Mucosa of gallbladder (tissue), 1 donor: ENCODE data around the gene ERCC2. TPM values are rescaled to one million over a fixed set of nuclear protein-coding genes. Genes with fewer than 3 reads are reported as not detected.
"Not testable (repeated sequence)": the region's sequence is repeated elsewhere in the genome, so short reads cannot be mapped to it uniquely, and the experiment has no call there.

Experiments used
- DNase-seq: peaks from one replicate; pipeline ENCODE4 v3.0.0-alpha.2; 2020; ENCODE audit warnings: low spot score
- total RNA-seq: library from RNA; stranded (reverse); gene quantifications from one replicate; pipeline ENCODE4 v1.2.1, GENCODE V29; 2021
- donor health status: DM: no; HTN: no; CAD: no.

ERCC2 gene
- 23.8 TPM for total RNA-seq

GRCh38 chr19:45370410-45371204 lies at the start of gene ERCC2:
ERCC2 (minus strand) TSS chr19:45370573; CDS start chr19:45370540, 33 bp downstream.
- DNase-seq, result peak; percentile 100

- DNase-seq, result no peak
Observed at GRCh38 chr19:45419895-45420294, 49.5 kb upstream of the ERCC2 start.

- DNase-seq, result no peak
Observed at GRCh38 chr19:45419396-45419795, 49.0 kb upstream of the ERCC2 start.

GRCh38 chr19:45418802-45419201 lies 48.4 kb upstream of the ERCC2 start:
- DNase-seq, result no peak

GRCh38 chr19:45417151-45417550 lies 46.8 kb upstream of the ERCC2 start:
- DNase-seq, result no peak

GRCh38 chr19:45414468-45414867 lies 44.1 kb upstream of the ERCC2 start:
- no peak for DNase-seq

GRCh38 chr19:45413497-45413896 lies 43.1 kb upstream of the ERCC2 start:
- DNase-seq, result no peak

- DNase-seq, result not testable (repeated sequence)
Observed at GRCh38 chr19:45410330-45410729, 40.0 kb upstream of the ERCC2 start.

GRCh38 chr19:45409557-45409920 lies 39.2 kb upstream of the ERCC2 start:
- DNase-seq, result no peak

GRCh38 chr19:45408830-45409556 lies 38.6 kb upstream of the ERCC2 start:
- no peak for DNase-seq

GRCh38 chr19:45408121-45408520 lies 37.7 kb upstream of the ERCC2 start:
- no peak for DNase-seq

GRCh38 chr19:45407585-45407984 lies 37.2 kb upstream of the ERCC2 start:
- DNase-seq, result not testable (repeated sequence)

GRCh38 chr19:45407091-45407375 lies 36.7 kb upstream of the ERCC2 start:
- no peak for DNase-seq

- peak; percentile 78 for DNase-seq
Observed at GRCh38 chr19:45406226-45407090, 36.1 kb upstream of the ERCC2 start, which contains the start of gene POLR1G. POLR1G (plus strand) TSS chr19:45406644; CDS start chr19:45406697, 53 bp downstream.

- peak; percentile 90 for DNase-seq
Observed at GRCh38 chr19:45405435-45406225, 35.3 kb upstream of the ERCC2 start.

- peak; percentile 86 for DNase-seq
Observed at GRCh38 chr19:45404557-45405434, 34.4 kb upstream of the ERCC2 start, which contains the start of gene PPP1R13L. PPP1R13L (minus strand) TSS chr19:45405069; CDS start chr19:45398318, 6,751 bp downstream.

GRCh38 chr19:45403781-45404556 lies 33.6 kb upstream of the ERCC2 start:
- DNase-seq, result peak; percentile 42

GRCh38 chr19:45403272-45403671 lies 32.9 kb upstream of the ERCC2 start:
- no peak for DNase-seq

- no peak for DNase-seq
Observed at GRCh38 chr19:45402298-45403061, 32.1 kb upstream of the ERCC2 start.
